ENCODE results near the gene ZC3H12D. TPM values are rescaled to one million over a fixed set of nuclear protein-coding genes. Genes with fewer than 3 reads are reported as not detected.

ZC3H12D gene
- total RNA-seq, 2 donors from 2014 or later, result 4.3 to 4.9 TPM

GRCh38 chr6:149422581-149422980 lies 62.2 kb downstream of the ZC3H12D start:
- Histone ChIP-seq H3K4me3 (no peak overlapping the region), H3K27ac (no peak overlapping the region), H3K9ac (ENCODE audit: low read depth in 2 of 2, low read length in 2 of 2) (no peak overlapping the region), H3K27me3 (no peaks in the 10 kb centered on the region), H3K4me1 (no peaks in the 10 kb centered on the region), H3K36me3 (no peaks in the 10 kb centered on the region), H3K9me3 (no peaks in the 10 kb centered on the region)
- TF ChIP-seq CTCF (IDR thresholded peaks at IDR 0.05), result no peak
- intact Hi-C loops (cut with DNase I), result no loop called here
- DNase-seq, result no peak

DNA sequence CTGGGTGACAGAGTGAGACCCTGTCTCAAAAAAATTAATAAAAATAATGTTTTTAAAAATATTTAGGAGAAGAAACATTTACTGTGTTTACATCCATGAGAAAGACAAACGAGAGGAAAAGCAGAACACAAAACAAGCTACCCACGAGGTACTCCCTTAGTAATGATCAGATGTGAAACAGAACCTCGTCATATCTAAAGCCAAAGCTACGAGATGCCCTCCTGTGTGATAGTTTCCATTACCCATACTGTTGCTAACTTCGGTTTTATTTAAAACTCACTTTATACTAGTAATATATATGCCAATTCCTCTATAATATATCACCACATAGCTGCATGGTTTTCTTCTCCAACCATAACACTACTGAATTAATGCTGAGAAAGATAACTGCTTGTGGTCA lies 63.7 kb downstream of the ZC3H12D start:
- intact Hi-C loops (cut with DNase I), result no loop called here
- Histone ChIP-seq H3K27ac (no peak overlapping the region), H3K27me3 (no peaks in the 10 kb centered on the region), H3K9me3 (no peaks in the 10 kb centered on the region), H3K9ac (ENCODE audit: low read depth in 2 of 2, low read length in 2 of 2) (no peak overlapping the region), H3K36me3 (no peaks in the 10 kb centered on the region), H3K4me3 (no peak overlapping the region), H3K4me1 (no peaks in the 10 kb centered on the region)
- no peak for DNase-seq
- no peak for TF ChIP-seq CTCF (IDR thresholded peaks at IDR 0.05)

- TF ChIP-seq CTCF (IDR thresholded peaks at IDR 0.05), result no peak
- no peak for DNase-seq
- no peaks in the 10 kb centered on the region for H3K4me1 ChIP-seq
- no peak overlapping the region for H3K9ac ChIP-seq (ENCODE audit: low read depth in 2 of 2, low read length in 2 of 2)
- no peak overlapping the region for H3K27ac ChIP-seq
- no peaks in the 10 kb centered on the region for H3K9me3 ChIP-seq
- no peaks in the 10 kb centered on the region for H3K27me3 ChIP-seq
- no peak overlapping the region for H3K4me3 ChIP-seq
- intact Hi-C loops (cut with DNase I), result no loop called here
- H3K36me3 ChIP-seq, result no peaks in the 10 kb centered on the region
These were observed 65.0 kb downstream of the ZC3H12D start for GRCh38 chr6:149419696-149420404.

DNA sequence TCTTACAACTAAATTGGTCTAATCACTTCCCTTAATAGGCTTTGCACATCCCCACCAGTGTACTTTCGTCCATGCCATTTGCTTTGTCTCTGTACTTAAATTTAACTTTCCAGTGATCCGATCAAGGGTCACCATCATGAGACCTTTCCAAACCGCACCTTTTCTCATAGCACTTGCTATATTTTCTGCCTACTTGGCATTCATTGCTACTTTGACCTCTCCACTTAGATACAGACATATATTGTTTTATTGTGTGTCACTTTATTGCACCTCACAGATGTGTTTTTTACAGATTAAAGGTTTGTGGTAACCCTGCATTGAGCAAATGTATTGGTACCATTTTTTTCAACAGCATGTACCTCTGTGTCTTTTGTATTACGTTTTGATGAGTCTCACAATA lies 70.0 kb downstream of the ZC3H12D start:
- no peak for TF ChIP-seq CTCF (IDR thresholded peaks at IDR 0.05)
- no peak overlapping the region for H3K4me3 ChIP-seq
- intact Hi-C loops (cut with DNase I), result no loop called here
- H3K9me3 ChIP-seq, result no peaks in the 10 kb centered on the region
- no peaks in the 10 kb centered on the region for H3K27me3 ChIP-seq
- no peaks in the 10 kb centered on the region for H3K36me3 ChIP-seq
- H3K4me1 ChIP-seq, result no peaks in the 10 kb centered on the region
- no peak overlapping the region for H3K9ac ChIP-seq (ENCODE audit: low read depth in 2 of 2, low read length in 2 of 2)
- H3K27ac ChIP-seq, result peak overlapping the region; percentile 12
- no peak for DNase-seq

- no peaks in the 10 kb centered on the region for H3K27me3 ChIP-seq
- no peaks in the 10 kb centered on the region for H3K4me1 ChIP-seq
- DNase-seq, result no peak
- intact Hi-C loops (cut with DNase I), result no loop called here
- H3K4me3 ChIP-seq, result no peak overlapping the region
- H3K36me3 ChIP-seq, result no peaks in the 10 kb centered on the region
- no peak for TF ChIP-seq CTCF (IDR thresholded peaks at IDR 0.05)
- no peaks in the 10 kb centered on the region for H3K9me3 ChIP-seq
- peak overlapping the region; percentile 12 for H3K27ac ChIP-seq
- no peak overlapping the region for H3K9ac ChIP-seq (ENCODE audit: low read depth in 2 of 2, low read length in 2 of 2)
These were observed 70.8 kb downstream of the ZC3H12D start for GRCh38 chr6:149414009-149414408.
